ENCODE measurements around the gene ERP44.
"Not testable (repeated sequence)": the region's sequence is repeated elsewhere in the genome, so short reads cannot be mapped to it uniquely, and the experiment has no call there.

Gene ERP44

GRCh38 chr9:100100146-100100667 is 1.4 kb upstream of the ERP44 start:
- no peak for FAIRE-seq
- DNase-seq (ENCODE audit: low spot score), result no peak

- DNase-seq (ENCODE audit: low spot score) (no peak), FAIRE-seq (no peak)
Observed at GRCh38 chr9:100099722-100100042, 882 bp upstream of the ERP44 start.

- DNase-seq (ENCODE audit: low spot score), result peak; percentile 59
- peak; percentile 50 for FAIRE-seq
Observed at GRCh38 chr9:100098046-100098886, 534 bp downstream of the ERP44 start.

GRCh38 chr9:100096378-100096916 is 2.4 kb downstream of the ERP44 start:
- FAIRE-seq (no peak), DNase-seq (ENCODE audit: low spot score) (no peak)

- not testable (repeated sequence) for FAIRE-seq
Observed at GRCh38 chr9:100094411-100094810, 4.4 kb downstream of the ERP44 start.

GRCh38 chr9:100092066-100092465 is 6.7 kb downstream of the ERP44 start:
- DNase-seq (ENCODE audit: low spot score) (no peak), FAIRE-seq (no peak)

More at GRCh38 chr9:100094411-100094810, 4.4 kb downstream of the ERP44 start:
- DNase-seq (ENCODE audit: low spot score), result not testable (repeated sequence)

DNA sequence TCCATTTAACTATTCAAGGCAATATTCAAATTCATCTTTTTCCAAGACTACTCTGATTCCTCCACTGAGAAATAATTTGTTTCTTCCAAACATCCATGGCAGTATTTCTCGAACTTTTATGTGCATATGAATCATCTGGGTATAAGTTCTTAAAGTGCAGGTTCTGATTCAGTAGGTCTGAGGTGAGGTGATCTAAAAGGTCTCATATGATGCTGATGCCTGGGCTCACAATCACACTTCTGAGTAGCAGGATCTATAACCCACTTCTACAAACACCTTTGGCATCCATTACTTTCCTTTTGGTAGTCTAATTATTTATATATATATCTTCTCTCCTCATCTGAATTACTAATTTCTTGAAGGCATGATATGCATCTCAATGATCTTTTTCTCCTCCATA is 7.2 kb downstream of the ERP44 start:
- DNase-seq (ENCODE audit: low spot score), result no peak
- FAIRE-seq, result no peak

GRCh38 chr9:100090880-100091279 is 7.9 kb downstream of the ERP44 start:
- FAIRE-seq (no peak), DNase-seq (ENCODE audit: low spot score) (no peak)

DNA sequence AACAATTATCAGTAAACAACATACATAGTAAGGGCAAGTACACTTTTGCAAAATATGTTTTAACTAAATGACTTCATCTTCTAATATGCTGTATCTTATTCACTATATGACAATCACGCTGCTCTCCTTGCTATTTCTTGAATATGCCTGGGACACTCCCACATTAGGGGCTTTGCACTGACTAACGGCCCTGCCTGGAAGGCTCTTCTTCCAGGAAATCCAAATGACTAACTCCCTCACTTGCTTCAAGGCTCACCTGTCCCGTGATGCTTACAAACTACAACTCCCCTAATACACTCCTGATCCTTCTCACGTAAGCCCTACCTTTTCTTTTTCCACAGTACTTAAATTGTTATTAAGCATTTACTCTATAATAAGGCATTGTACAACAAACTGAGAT is 10.6 kb downstream of the ERP44 start:
- peak; percentile 37 for FAIRE-seq
- no peak for DNase-seq (ENCODE audit: low spot score)

GRCh38 chr9:100087218-100087617 is 11.6 kb downstream of the ERP44 start:
- FAIRE-seq, result peak; percentile 94
- DNase-seq (ENCODE audit: low spot score), result peak; percentile 63

DNA sequence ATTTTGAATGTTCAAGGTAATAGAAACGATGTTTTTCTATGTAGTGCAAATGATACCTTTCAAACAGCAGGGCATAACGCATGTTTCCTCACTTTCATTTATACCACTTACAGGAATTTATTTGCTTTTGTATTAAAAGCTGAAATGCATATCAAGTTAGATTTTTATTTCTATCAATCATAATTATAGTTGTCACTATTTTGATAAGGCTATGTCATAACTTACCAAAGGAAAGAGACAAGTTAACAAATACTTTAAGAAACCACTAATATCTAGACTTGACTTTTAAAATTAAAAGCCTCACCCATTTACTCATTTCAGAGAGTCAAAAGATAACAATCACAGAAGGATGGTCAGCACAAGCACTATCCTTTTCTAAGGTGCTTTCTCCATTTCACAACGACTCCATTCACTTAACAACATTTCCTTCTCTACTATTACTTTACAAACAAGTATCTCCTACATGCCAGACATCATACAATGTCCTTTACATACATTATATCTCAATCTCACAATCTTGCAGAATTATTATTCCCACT is 12.6 kb downstream of the ERP44 start:
- no peak for DNase-seq (ENCODE audit: low spot score)
- FAIRE-seq, result no peak

DNA sequence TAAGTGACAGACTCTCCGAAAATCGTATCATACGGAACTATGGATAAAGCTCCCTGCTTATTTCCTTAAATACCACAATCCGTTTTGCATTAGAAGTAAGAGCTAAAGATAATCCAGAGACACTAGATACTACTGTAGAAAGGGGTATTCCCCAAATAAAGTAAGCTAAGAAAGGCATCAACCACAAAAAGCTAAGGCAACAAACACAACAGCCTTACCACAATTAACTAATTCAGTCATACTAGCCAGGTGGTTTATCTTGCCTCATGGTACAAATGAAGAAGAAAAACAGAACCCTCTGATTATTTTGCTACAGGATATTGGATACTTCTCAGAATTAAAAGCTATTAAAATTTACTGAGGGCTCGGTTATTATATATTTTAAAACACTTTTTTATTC is 14.1 kb downstream of the ERP44 start:
- no peak for FAIRE-seq

GRCh38 chr9:100084128-100084453 is 14.7 kb downstream of the ERP44 start:
- FAIRE-seq, result peak; percentile 28
- no peak for DNase-seq (ENCODE audit: low spot score)

More for the DNA sequence above, 14.1 kb downstream of the ERP44 start:
- no peak for DNase-seq (ENCODE audit: low spot score)

DNA sequence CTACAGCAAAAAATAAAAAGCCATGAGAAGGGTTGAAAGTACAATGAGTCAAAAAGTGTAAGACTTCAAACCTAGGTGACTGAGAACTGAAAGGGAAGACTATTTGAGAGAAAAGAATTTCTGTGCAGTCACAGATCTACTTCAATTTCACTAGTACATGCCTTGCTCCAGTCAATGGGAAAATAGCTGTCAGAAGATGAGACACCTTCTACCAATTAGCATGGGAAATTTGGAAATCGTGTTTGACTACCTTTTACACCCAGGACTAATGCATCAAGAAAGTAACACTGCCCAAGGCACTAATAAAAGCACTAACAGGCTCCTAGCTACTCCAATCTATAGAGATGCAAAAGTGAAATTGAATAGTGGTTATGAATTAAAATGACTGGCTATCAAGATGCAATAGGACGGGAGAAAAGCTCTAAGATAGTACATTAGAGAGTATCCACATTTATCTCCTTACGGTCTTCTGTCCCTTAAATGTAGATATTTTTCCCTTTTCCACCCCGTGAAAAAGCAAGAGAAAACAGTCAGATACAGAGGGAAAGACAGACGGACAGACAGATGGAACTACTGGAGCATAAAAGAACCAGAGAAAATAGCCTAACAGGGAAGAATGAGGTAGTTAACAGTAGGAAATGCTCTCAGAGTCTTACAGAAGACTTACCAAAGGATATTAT is 15.2 kb downstream of the ERP44 start:
- FAIRE-seq (peak; percentile 60), DNase-seq (ENCODE audit: low spot score) (no peak)

GRCh38 chr9:100082782-100083181 is 16.0 kb downstream of the ERP44 start:
- no peak for DNase-seq (ENCODE audit: low spot score)
- peak; percentile 69 for FAIRE-seq

- DNase-seq (ENCODE audit: low spot score); FAIRE-seq: not testable (repeated sequence)
Observed at GRCh38 chr9:100076256-100076655, 22.5 kb downstream of the ERP44 start.

- FAIRE-seq (no peak), DNase-seq (ENCODE audit: low spot score) (no peak)
Observed at GRCh38 chr9:100074989-100075388, 23.8 kb downstream of the ERP44 start.

- DNase-seq (ENCODE audit: low spot score), result no peak
- FAIRE-seq, result no peak
Observed at GRCh38 chr9:100074093-100074492, 24.7 kb downstream of the ERP44 start.

DNA sequence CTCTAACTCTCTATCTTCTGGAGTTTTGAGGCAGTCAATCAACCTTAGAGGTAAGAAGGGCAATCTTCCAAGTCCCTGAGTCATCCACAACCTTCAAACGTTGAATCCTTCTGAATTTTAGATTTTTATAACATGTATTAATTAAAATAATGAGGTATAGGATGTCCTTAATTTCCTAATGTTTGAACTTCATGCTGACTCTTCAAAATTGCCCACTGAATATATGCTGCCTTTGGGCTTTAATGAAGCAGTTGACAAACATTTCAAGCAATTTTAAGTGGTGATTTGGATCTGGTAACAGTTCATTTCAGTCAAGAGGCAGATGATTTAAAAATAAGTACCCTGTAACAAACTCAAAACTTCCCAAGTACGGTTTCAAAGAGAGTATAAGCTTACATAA is 26.0 kb downstream of the ERP44 start:
- no peak for DNase-seq (ENCODE audit: low spot score)
- no peak for FAIRE-seq

DNA sequence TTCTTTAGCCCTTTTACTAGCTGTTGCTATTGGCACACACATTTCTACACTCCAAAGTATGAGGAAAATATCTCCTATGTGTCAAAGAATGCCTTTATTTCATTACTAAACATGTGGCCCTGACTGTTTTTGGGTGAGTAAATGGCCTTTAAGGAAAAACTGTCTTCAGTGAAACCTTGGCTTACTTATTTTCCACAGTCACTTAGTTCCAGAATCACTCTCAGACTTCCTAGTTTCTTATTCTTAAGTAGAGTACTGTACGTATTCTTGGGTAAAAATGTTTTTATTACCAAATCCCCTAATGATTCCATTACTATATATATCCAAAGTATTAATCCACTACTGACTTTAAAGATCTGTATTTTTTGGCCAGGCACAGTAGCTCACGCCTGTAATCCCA is 27.5 kb downstream of the ERP44 start:
- DNase-seq (ENCODE audit: low spot score) (no peak), FAIRE-seq (no peak)

- DNase-seq (ENCODE audit: low spot score) (no peak), FAIRE-seq (no peak)
Observed at GRCh38 chr9:100070104-100071041, 28.4 kb downstream of the ERP44 start.
